BJ (cell line): ENCODE results near the gene POLR3A. TPM values are rescaled to one million over a fixed set of nuclear protein-coding genes. Genes with fewer than 3 reads are reported as not detected.

Source experiments
- CTCF ChIA-PET: fragments of 350-600 bp; formaldehyde crosslinking; extraction: SDS; loops from one replicate; lab custom pipeline; 2021; ENCODE audit warnings: antibody characterized with exemption, inconsistent platforms; lab: Yijun Ruan, JAX
- POLR2A ChIA-PET: fragments of 300-600 bp; sonication (Branson Sonifier 250); formaldehyde crosslinking; extraction: SDS; loops from one replicate; lab custom pipeline; 2021; ENCODE audit warnings: antibody characterized with exemption; lab: Charles Lee
- DNase-seq: peaks from one replicate; pipeline ENCODE4 v3.0.0-alpha.2; 2011; ENCODE audit warnings: low read depth
- H3K27me3 ChIP-seq: 2 replicates; pipeline ENCODE4 v1.6.0; 2011; ENCODE audit warnings: low read length; ENCODE audit not compliant: control insufficient read depth, insufficient read depth
- H3K36me3 ChIP-seq: 2 replicates; pipeline ENCODE4 v1.5.1; 2011; ENCODE audit warnings: low read length; ENCODE audit not compliant: control insufficient read depth, insufficient read depth
- H3K4me3 ChIP-seq: 2 replicates; pipeline ENCODE4 v1.5.1; 2011; ENCODE audit warnings: low read depth, mild to moderate bottlenecking, control low read depth, low read length
- polyA plus RNA-seq: library from polyadenylated mRNA; depleted of rRNA; stranded (reverse); fragments of >200 nt; gene quantifications from 2 replicates; pipeline ENCODE4 v1.2.3, GENCODE V29; 2011
- TF ChIP-seq, protein P1 (sequence below): IDR thresholded peaks from 2 replicates; pipeline ENCODE4 v1.5.1; 2011; ENCODE audit warnings: low read depth, mild to moderate bottlenecking, control low read depth, inconsistent platforms, low read length, moderate library complexity; ENCODE audit not compliant: insufficient read depth

POLR3A gene
- polyA plus RNA-seq, 1 experiment, result 12.7 TPM

DNA sequence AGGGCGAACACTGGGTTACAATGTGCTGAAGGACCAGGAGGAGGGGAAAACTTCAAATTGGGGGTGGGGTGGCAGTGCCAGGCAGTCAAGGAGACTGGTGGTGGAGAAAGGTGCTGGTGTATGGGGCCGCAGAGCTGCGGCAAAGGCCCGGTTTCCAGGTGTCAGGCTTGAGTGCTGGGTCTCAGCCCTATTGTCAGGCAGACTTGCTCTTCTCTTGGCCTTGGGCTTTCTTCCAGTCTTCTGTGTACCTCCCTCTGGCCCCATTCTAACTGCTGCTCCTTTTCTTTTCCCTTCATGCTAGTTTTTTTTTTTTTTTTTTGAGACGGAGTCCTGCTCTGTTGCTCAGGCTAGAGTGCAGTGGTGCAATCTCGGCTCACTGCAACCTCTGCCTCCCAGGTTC is 51.0 kb downstream of the POLR3A start:
- ChIA-PET CTCF (interaction anchor here (1.6 kb wide), 1 partner anchor 11 kb away, joined by 3 read pairs; no protein-coding TSS in a partner anchor), POLR2A (no interaction called here)
- TF ChIP-seq, protein P1, sequence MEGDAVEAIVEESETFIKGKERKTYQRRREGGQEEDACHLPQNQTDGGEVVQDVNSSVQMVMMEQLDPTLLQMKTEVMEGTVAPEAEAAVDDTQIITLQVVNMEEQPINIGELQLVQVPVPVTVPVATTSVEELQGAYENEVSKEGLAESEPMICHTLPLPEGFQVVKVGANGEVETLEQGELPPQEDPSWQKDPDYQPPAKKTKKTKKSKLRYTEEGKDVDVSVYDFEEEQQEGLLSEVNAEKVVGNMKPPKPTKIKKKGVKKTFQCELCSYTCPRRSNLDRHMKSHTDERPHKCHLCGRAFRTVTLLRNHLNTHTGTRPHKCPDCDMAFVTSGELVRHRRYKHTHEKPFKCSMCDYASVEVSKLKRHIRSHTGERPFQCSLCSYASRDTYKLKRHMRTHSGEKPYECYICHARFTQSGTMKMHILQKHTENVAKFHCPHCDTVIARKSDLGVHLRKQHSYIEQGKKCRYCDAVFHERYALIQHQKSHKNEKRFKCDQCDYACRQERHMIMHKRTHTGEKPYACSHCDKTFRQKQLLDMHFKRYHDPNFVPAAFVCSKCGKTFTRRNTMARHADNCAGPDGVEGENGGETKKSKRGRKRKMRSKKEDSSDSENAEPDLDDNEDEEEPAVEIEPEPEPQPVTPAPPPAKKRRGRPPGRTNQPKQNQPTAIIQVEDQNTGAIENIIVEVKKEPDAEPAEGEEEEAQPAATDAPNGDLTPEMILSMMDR, result no peak
- peaks cover 35% of the 10 kb centered on the region for H3K36me3 ChIP-seq
- no peaks in the 10 kb centered on the region for H3K27me3 ChIP-seq
- no peak for DNase-seq
- no peak overlapping the region for H3K4me3 ChIP-seq

DNA sequence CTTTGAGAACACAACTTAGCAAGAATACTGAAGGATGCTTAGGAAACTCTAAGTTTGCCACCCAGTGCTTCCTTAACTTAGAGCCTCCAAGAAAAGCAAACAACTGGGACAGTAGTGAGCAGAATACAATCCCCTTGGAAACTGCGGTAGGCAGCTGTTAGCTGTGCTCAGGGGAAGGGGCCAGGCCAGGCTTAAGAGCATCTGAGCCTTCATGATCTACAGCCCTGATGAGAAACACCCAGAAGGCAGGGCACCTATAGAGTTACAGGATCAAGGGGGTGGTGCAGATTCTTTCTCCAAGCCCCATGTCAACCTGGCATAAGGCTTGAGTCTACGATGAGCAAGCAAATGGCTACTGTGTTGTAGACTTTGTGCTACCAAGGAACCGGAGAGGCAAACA is 51.4 kb downstream of the POLR3A start:
- peaks cover 31% of the 10 kb centered on the region for H3K36me3 ChIP-seq
- TF ChIP-seq, protein P1, result no peak
- DNase-seq, result no peak
- POLR2A ChIA-PET, result no interaction called here
- H3K4me3 ChIP-seq, result no peak overlapping the region
- CTCF ChIA-PET, result interaction anchor here (1.0 to 1.6 kb wide), 2 partner anchors 11 to 51 kb away, joined by 3 read pairs; partner anchors contain the start of gene DLG5
- H3K27me3 ChIP-seq, result no peaks in the 10 kb centered on the region

DNA sequence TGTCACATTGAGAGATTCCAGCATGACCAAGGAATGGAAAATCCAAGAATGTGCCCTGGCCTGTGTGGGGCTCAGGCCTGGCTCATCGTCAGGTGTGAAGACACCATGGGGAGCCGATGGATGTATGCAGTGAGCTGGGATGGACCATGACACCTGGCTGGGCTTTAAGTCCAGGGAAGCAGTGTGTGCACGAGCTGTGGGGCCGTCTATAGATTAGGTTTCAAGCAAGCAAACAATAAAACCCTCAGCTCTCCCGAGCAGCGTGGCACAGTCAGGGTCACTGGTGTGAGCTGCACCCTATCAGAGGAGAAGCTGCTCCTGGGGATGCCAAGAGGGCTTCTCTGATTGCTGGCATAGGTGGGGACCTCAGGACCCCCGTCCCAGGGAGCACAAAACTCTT is 52.3 kb downstream of the POLR3A start:
- ChIA-PET POLR2A (no interaction called here), CTCF (interaction anchor here (1.0 kb wide), 1 partner anchor 50 kb away, joined by 3 read pairs; the partner anchor contains the start of gene DLG5)
- Histone ChIP-seq H3K4me3 (no peak overlapping the region), H3K27me3 (no peaks in the 10 kb centered on the region), H3K36me3 (peaks cover 26% of the 10 kb centered on the region)
- TF ChIP-seq, protein P1, result no peak
- no peak for DNase-seq

DNA sequence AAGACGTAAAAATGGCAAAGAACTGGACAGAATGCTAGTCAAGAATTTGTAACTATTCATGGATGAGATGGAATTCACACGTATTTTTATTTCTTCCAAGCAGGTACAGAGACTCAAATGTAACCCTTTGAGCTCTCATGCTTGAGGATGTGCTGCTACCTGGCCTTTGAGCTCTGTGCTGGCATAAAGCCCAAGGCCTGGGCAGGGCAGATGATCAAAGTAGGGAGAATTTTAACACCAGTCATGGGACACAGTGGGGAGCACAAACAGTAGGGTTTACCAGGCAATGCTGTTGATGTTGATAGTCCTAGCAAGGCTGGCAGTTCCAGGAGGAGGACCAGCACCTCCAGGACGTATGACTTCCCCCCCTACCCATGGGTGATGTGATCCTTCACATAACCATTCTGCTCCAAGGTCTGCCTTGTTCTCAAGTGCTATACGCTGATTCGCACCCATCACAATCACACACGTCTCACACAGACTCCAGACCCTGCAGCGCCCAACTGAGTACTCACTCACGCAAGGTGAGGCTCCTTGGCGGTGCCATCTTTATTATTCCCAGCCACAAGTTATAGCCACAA is 54.1 kb downstream of the POLR3A start:
- ChIA-PET CTCF (interaction anchor here (0.6 to 2.9 kb wide), 13 partner anchors 9 to 912 kb away, joined by 3 to 23 read pairs (median 4); partner anchors contain the start of gene DLG5), POLR2A (no interaction called here)
- H3K36me3 ChIP-seq, result peaks cover 19% of the 10 kb centered on the region
- no peak overlapping the region for H3K4me3 ChIP-seq
- TF ChIP-seq, protein P1, result no peak
- no peak for DNase-seq
- H3K27me3 ChIP-seq, result no peaks in the 10 kb centered on the region

DNA sequence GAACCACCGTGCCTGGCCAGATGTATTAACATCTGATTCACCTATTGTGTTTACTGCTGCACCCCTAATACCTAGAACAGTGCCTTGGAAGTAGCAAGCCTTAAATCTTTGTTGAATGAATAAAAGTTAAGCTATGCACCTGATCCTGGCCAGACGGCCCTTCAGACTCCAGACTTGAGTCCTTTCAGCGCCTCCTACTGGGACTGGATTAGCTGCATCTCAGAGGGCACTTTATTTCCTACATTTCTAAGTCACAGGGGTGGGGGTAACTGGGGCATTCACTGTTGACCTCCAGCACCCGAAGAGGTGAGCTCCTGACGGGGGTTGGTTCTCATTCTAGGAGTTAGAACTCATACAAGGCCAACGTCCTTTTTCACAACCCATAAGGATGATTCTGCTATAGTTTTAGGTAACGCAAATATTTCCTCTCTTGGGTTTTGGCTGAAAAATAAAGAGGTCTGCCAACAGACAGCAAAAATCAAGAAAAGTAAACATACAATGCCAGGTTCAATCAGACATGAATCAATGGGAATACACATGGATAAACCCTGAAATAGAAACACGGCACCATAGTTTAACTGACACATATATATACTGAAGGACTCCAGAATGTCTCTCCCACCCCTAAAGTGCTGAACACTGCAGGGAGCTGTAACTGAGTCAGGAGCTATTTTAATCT is 54.8 kb downstream of the POLR3A start:
- CTCF ChIA-PET, result interaction anchor here (0.6 to 2.9 kb wide), 19 partner anchors 8 to 912 kb away, joined by 3 to 23 read pairs (median 3); partner anchors contain the start of gene DLG5
- Histone ChIP-seq H3K4me3 (no peak overlapping the region), H3K27me3 (no peaks in the 10 kb centered on the region), H3K36me3 (peaks cover 13% of the 10 kb centered on the region)
- POLR2A ChIA-PET, result no interaction called here
- TF ChIP-seq, protein P1, result peak; percentile 55
- no peak for DNase-seq
